ENCODE results near the gene JAZF1.

Gene JAZF1

DNA sequence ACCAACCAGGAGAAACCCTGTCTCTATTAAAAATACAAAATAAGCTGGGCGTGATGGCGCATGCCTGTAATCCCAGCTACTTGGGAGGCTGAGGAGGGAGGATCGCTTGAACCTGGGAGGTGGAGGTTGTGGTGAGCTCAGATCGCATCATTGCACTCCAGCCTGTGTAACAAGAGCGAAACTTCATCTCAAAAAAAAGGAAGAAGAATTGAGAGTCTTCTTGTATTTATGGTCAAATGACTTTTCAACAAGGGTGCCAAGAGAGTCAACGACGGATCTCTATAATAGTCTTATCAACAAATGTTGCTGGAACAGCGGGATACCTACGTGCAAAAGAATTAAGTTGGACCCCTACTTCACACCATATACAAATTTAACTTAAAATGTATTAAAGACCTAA is 21.6 kb upstream of the JAZF1 start:
- no peak for DNase-seq (ENCODE audit: low read depth in 1 of 2, low spot score in 1 of 2)
- Histone ChIP-seq H3K4me3 (replicated peaks; ENCODE audit: insufficient read depth, low read length) (no peak overlapping the region), H3K27me3 (ENCODE audit: insufficient read depth, poor library complexity, severe bottlenecking) (no peaks in the 10 kb centered on the region), H3K27ac (replicated peaks) (no peak overlapping the region)
- TF ChIP-seq, protein P1, sequence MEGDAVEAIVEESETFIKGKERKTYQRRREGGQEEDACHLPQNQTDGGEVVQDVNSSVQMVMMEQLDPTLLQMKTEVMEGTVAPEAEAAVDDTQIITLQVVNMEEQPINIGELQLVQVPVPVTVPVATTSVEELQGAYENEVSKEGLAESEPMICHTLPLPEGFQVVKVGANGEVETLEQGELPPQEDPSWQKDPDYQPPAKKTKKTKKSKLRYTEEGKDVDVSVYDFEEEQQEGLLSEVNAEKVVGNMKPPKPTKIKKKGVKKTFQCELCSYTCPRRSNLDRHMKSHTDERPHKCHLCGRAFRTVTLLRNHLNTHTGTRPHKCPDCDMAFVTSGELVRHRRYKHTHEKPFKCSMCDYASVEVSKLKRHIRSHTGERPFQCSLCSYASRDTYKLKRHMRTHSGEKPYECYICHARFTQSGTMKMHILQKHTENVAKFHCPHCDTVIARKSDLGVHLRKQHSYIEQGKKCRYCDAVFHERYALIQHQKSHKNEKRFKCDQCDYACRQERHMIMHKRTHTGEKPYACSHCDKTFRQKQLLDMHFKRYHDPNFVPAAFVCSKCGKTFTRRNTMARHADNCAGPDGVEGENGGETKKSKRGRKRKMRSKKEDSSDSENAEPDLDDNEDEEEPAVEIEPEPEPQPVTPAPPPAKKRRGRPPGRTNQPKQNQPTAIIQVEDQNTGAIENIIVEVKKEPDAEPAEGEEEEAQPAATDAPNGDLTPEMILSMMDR (IDR thresholded peaks at IDR 0.05; ENCODE audit: insufficient read depth, low read length) = no peak
- TF ChIP-seq POLR2AphosphoS5 (IDR thresholded peaks at IDR 0.05; ENCODE audit: low read depth) = no peak
- TF ChIP-seq REST (IDR thresholded peaks at IDR 0.05; ENCODE audit: insufficient replicate concordance, low read depth) = no peak
- TF ChIP-seq GABPA (IDR thresholded peaks at IDR 0.05; ENCODE audit: low read depth) = no peak
- TF ChIP-seq SPI1 (IDR thresholded peaks at IDR 0.05; ENCODE audit: borderline replicate concordance, low read depth) = no peak

- no peaks in the 10 kb centered on the region for H3K27me3 ChIP-seq (ENCODE audit: insufficient read depth, poor library complexity, severe bottlenecking)
- DNase-seq (ENCODE audit: low read depth in 1 of 2, low spot score in 1 of 2) = no peak
- TF ChIP-seq POLR2AphosphoS5 (IDR thresholded peaks at IDR 0.05; ENCODE audit: low read depth) (no peak), SPI1 (IDR thresholded peaks at IDR 0.05; ENCODE audit: borderline replicate concordance, low read depth) (no peak), GABPA (IDR thresholded peaks at IDR 0.05; ENCODE audit: low read depth) (no peak), REST (IDR thresholded peaks at IDR 0.05; ENCODE audit: insufficient replicate concordance, low read depth) (no peak)
- TF ChIP-seq, protein P1 (IDR thresholded peaks at IDR 0.05; ENCODE audit: insufficient read depth, low read length) = no peak
- H3K4me3 ChIP-seq (replicated peaks; ENCODE audit: insufficient read depth, low read length) = no peak overlapping the region
- no peak overlapping the region for H3K27ac ChIP-seq (replicated peaks)
Measured at GRCh38 chr7:28201131-28201530, 20.5 kb upstream of the JAZF1 start.

- Histone ChIP-seq H3K27ac (replicated peaks) (no peak overlapping the region), H3K4me3 (replicated peaks; ENCODE audit: insufficient read depth, low read length) (no peak overlapping the region), H3K27me3 (ENCODE audit: insufficient read depth, poor library complexity, severe bottlenecking) (no peaks in the 10 kb centered on the region)
- no peak for DNase-seq (ENCODE audit: low read depth in 1 of 2, low spot score in 1 of 2)
- TF ChIP-seq, protein P1 (IDR thresholded peaks at IDR 0.05; ENCODE audit: insufficient read depth, low read length) = no peak
- TF ChIP-seq GABPA (IDR thresholded peaks at IDR 0.05; ENCODE audit: low read depth) (no peak), SPI1 (IDR thresholded peaks at IDR 0.05; ENCODE audit: borderline replicate concordance, low read depth) (no peak), REST (IDR thresholded peaks at IDR 0.05; ENCODE audit: insufficient replicate concordance, low read depth) (no peak), POLR2AphosphoS5 (IDR thresholded peaks at IDR 0.05; ENCODE audit: low read depth) (no peak)
Measured at GRCh38 chr7:28200598-28200997, 20.0 kb upstream of the JAZF1 start.

Measured in HL-60 (cell line).